Right cardiac atrium (tissue), 5 donors: ENCODE measurements around the gene CALU. TPM values are rescaled to one million over a fixed set of nuclear protein-coding genes. Genes with fewer than 3 reads are reported as not detected.

Experiments used
- ATAC-seq, 2 donors: fragments of 200-7000 bp; cut with Tn5 transposase; one replicate each; pipeline versions ENCODE4 v1.8.0 to v1.9.1; 2020; ENCODE audit warnings: moderate library complexity in 2 of 2, mild to moderate bottlenecking in 1 of 2
- DNase-seq, 3 donors: peaks; one replicate each; pipeline ENCODE4 v3.0.0-alpha.2; 2020
- H3K27ac ChIP-seq: one replicate; pipeline ENCODE4 v1.5.1; 2013; ENCODE audit warnings: mild to moderate bottlenecking, low read length, control low read depth, moderate library complexity
- H3K27me3 ChIP-seq: one replicate; pipeline ENCODE4 v1.6.1; 2013; ENCODE audit not compliant: control insufficient read depth, insufficient read depth
- H3K4me1 ChIP-seq: one replicate; pipeline ENCODE4 v1.6.1; 2013; ENCODE audit warnings: low read length; ENCODE audit not compliant: control insufficient read depth, insufficient read depth
- H3K4me3 ChIP-seq: one replicate; pipeline ENCODE4 v1.5.1; 2013; ENCODE audit warnings: low read length, control low read depth
- H3K9me3 ChIP-seq: one replicate; pipeline ENCODE4 v1.6.1; 2013; ENCODE audit warnings: low read length; ENCODE audit not compliant: control insufficient read depth
- WGBS: extraction: QIAGEN DNeasy Blood & Tissue Kit; methylation state at CpG from one replicate; pipeline ENCODE4 v1.1.7; 2013; 5-methylcytosine and 5-hydroxymethylcytosine counted together
- intact Hi-C, 4 donors: fragments of 100-400 bp; cut with DNase I; formaldehyde crosslinking; loops; one replicate each; pipeline versions ENCODE4 v1.11.0 to v1.14.0; 2022 to 2023
- polyA plus RNA-seq: library from polyadenylated mRNA; stranded (reverse); fragments of 200-250 nt; gene quantifications from one replicate; pipeline ENCODE4 v1.2.3, GENCODE V29; 2013
- total RNA-seq, 4 donors: library from RNA; stranded (reverse); fragmentation: NEBNext Ultra II Directional; extraction: Animal tissue kit (Norgen Biotek cat#: 25700); gene quantifications; one replicate each; pipeline ENCODE4 v1.2.1, GENCODE V29; 2021
- donor health status: healthy with polysubstance abuse.
- donor health status: DM: no; HTN: yes; CAD: no.
- donor health status: DM: no; HTN: no; CAD: no.
- donor health status: DM: no; HTN: yes; CAD: no; lungs with severe emphysema.
- donor health status: DM: yes; HTN: yes; CAD: no.

Gene CALU
- total and polyA plus RNA-seq, 5 donors, result 90.7 to 318 (median 202) TPM

GRCh38 chr7:128775744-128776474 is 36.8 kb downstream of the CALU start, which contains the start of gene OPN1SW:
Gene OPN1SW, minus strand, starts transcription at chr7:128775794. Its CDS starts 13 bp downstream, at chr7:128775781.
- intact Hi-C loops, result no loop called here
- 97% methylated on average over 4 of the region's 4 CpGs for WGBS
- Histone ChIP-seq H3K27me3 (no peaks in the 10 kb centered on the region), H3K4me1 (no peaks in the 10 kb centered on the region), H3K4me3 (no peak within 1 kb of the TSS), H3K27ac (no peak within 1 kb of the TSS), H3K9me3 (no peaks in the 10 kb centered on the region)
- ATAC-seq (no peak), DNase-seq (no peak)

GRCh38 chr7:128777156-128778123 is 38.3 kb downstream of the CALU start:
- intact Hi-C loops, result no loop called here
- Histone ChIP-seq H3K9me3 (no peaks in the 10 kb centered on the region), H3K27me3 (no peaks in the 10 kb centered on the region), H3K4me1 (no peaks in the 10 kb centered on the region), H3K4me3 (no peak overlapping the region), H3K27ac (no peak overlapping the region)
- ATAC-seq (no peak), DNase-seq (no peak)
- 69% methylated on average over 5 of the region's 5 CpGs for whole genome bisulfite sequencing

- ATAC-seq (no peak), DNase-seq (no peak)
- Histone ChIP-seq H3K27me3 (no peaks in the 10 kb centered on the region), H3K9me3 (no peaks in the 10 kb centered on the region), H3K4me3 (no peak overlapping the region), H3K4me1 (peaks cover 2% of the 10 kb centered on the region), H3K27ac (no peak overlapping the region)
- WGBS, result 98% methylated on average over 5 of the region's 5 CpGs
- intact Hi-C loops, result no loop called here
Observed at GRCh38 chr7:128778946-128779345, 39.8 kb downstream of the CALU start.

- WGBS, result 63% methylated on average over 5 of the region's 5 CpGs
- DNase-seq (no peak), ATAC-seq (no peak)
- no peaks in the 10 kb centered on the region for H3K9me3 ChIP-seq
- no peak overlapping the region for H3K27ac ChIP-seq
- H3K4me3 ChIP-seq, result no peak overlapping the region
- peaks cover 2% of the 10 kb centered on the region for H3K4me1 ChIP-seq
- H3K27me3 ChIP-seq, result no peaks in the 10 kb centered on the region
- intact Hi-C loops, result no loop called here
Observed at GRCh38 chr7:128781126-128781525, 42.0 kb downstream of the CALU start.

GRCh38 chr7:128781851-128782250 is 42.7 kb downstream of the CALU start:
- 61% methylated on average over 3 of the region's 3 CpGs for WGBS
- peaks cover 2% of the 10 kb centered on the region for H3K4me1 ChIP-seq
- H3K9me3 ChIP-seq, result no peaks in the 10 kb centered on the region
- intact Hi-C loops, result no loop called here
- DNase-seq (no peak), ATAC-seq (no peak)
- H3K27me3 ChIP-seq, result no peaks in the 10 kb centered on the region
- H3K4me3 ChIP-seq, result no peak overlapping the region
- no peak overlapping the region for H3K27ac ChIP-seq

- no peaks in the 10 kb centered on the region for H3K27me3 ChIP-seq
- H3K27ac ChIP-seq, result no peak overlapping the region
- DNase-seq (peak; percentile 84 to 93 (median 90)), ATAC-seq (peak; percentile 88 to 93)
- intact Hi-C loops, result no loop called here
- no peaks in the 10 kb centered on the region for H3K9me3 ChIP-seq
- no peak overlapping the region for H3K4me3 ChIP-seq
- peaks cover 2% of the 10 kb centered on the region for H3K4me1 ChIP-seq
- WGBS, result 33% methylated on average over 15 of the region's 15 CpGs
Observed at GRCh38 chr7:128783143-128783861, 44.1 kb downstream of the CALU start.

GRCh38 chr7:128785738-128786137 is 46.6 kb downstream of the CALU start:
- intact Hi-C loops, result no loop called here
- Histone ChIP-seq H3K4me3 (no peak overlapping the region), H3K27me3 (no peaks in the 10 kb centered on the region), H3K9me3 (no peaks in the 10 kb centered on the region), H3K27ac (no peak overlapping the region), H3K4me1 (peaks cover 5% of the 10 kb centered on the region)
- no peak for DNase-seq
- ATAC-seq, result no peak
- whole genome bisulfite sequencing, result 86% methylated on average over 3 of the region's 3 CpGs

GRCh38 chr7:128788446-128789412 is 49.6 kb downstream of the CALU start:
- Histone ChIP-seq H3K4me1 (peaks cover 7% of the 10 kb centered on the region), H3K9me3 (no peaks in the 10 kb centered on the region), H3K27me3 (no peaks in the 10 kb centered on the region), H3K27ac (no peak overlapping the region), H3K4me3 (no peak overlapping the region)
- DNase-seq (no peak), ATAC-seq (no peak)
- WGBS, result 66% methylated on average over 9 of the region's 9 CpGs
- intact Hi-C loops, result no loop called here

- Histone ChIP-seq H3K27ac (no peak overlapping the region), H3K27me3 (no peaks in the 10 kb centered on the region), H3K9me3 (no peaks in the 10 kb centered on the region), H3K4me3 (peak overlapping the region; percentile 66), H3K4me1 (peaks cover 7% of the 10 kb centered on the region)
- intact Hi-C loops, result no loop called here
- ATAC-seq, result peak; percentile 29 to 38
- WGBS, result 9% methylated on average over 45 of the region's 45 CpGs
- DNase-seq, result peak in 2 of 3 donors; percentile 54 to 66
Observed at GRCh38 chr7:128790315-128791041, 51.3 kb downstream of the CALU start.
